Transverse colon (tissue), 4 donors: Measurements from ENCODE around the gene ZNF22.

ENCODE experiments used
- POLR2A ChIP-seq: fragments of 450-650 bp; IDR thresholded peaks from one replicate; pipeline ENCODE4 v1.6.1; 2016; ENCODE audit warnings: antibody characterized with exemption, mild to moderate bottlenecking, moderate library complexity
- POLR2AphosphoS5 ChIP-seq, 3 donors: sonication (generic); formaldehyde crosslinking; IDR thresholded peaks; one replicate each; pipeline ENCODE4 v1.6.1; 2016; ENCODE audit warnings: antibody characterized with exemption in 3 of 3
- TF ChIP-seq, protein P1 (sequence below), 5 experiments: fragments of 200-600 bp in 3 of 5; fragments of 450-650 bp in 2 of 5; sonication (generic) in 3 of 5; IDR thresholded peaks; 1 replicate in 2 of 5; 2 replicates in 3 of 5; pipeline ENCODE4 v1.5.1; 2016 to 2017; ENCODE audit warnings: antibody characterized with exemption in 5 of 5, inconsistent platforms in 3 of 5, mild to moderate bottlenecking in 2 of 5, moderate library complexity in 1 of 5

DNA sequence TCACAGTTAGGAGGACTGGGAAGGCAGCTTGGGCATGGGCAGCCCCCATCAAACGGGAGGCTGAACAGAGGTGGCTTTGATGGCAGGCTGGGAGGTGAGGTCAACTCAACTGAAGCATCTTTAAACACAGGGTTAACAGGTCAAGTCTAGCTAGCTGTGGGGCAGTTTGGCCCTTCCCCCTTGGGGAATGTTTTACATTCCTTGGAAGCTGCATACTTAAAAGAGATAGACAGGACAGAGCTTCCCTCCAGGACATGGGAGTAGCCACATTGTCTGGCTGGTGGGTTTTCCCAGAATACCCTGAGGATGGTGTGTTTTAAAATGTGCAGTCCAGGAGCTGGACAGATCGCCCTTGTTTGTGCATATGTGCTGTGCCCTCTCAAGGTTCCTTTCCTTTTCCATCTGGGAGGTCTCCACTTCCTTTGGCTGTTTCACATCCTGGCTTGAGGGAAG is 47.9 kb upstream of the ZNF22 start:
- TF ChIP-seq, protein P1, sequence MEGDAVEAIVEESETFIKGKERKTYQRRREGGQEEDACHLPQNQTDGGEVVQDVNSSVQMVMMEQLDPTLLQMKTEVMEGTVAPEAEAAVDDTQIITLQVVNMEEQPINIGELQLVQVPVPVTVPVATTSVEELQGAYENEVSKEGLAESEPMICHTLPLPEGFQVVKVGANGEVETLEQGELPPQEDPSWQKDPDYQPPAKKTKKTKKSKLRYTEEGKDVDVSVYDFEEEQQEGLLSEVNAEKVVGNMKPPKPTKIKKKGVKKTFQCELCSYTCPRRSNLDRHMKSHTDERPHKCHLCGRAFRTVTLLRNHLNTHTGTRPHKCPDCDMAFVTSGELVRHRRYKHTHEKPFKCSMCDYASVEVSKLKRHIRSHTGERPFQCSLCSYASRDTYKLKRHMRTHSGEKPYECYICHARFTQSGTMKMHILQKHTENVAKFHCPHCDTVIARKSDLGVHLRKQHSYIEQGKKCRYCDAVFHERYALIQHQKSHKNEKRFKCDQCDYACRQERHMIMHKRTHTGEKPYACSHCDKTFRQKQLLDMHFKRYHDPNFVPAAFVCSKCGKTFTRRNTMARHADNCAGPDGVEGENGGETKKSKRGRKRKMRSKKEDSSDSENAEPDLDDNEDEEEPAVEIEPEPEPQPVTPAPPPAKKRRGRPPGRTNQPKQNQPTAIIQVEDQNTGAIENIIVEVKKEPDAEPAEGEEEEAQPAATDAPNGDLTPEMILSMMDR (IDR thresholded peaks at IDR 0.05) = no peak
- TF ChIP-seq POLR2AphosphoS5 (IDR thresholded peaks at IDR 0.05) (no peak), POLR2A (no peak)
